GM12872 (cell line): ENCODE results near the gene ATP8A2.

ENCODE experiments used
- TF ChIP-seq, protein P1 (sequence below): IDR thresholded peaks from 3 replicates; pipeline ENCODE4 v1.5.1; 2011; ENCODE audit warnings: low read depth, mild to moderate bottlenecking, low read length, moderate library complexity; ENCODE audit not compliant: insufficient read depth

Gene ATP8A2

DNA sequence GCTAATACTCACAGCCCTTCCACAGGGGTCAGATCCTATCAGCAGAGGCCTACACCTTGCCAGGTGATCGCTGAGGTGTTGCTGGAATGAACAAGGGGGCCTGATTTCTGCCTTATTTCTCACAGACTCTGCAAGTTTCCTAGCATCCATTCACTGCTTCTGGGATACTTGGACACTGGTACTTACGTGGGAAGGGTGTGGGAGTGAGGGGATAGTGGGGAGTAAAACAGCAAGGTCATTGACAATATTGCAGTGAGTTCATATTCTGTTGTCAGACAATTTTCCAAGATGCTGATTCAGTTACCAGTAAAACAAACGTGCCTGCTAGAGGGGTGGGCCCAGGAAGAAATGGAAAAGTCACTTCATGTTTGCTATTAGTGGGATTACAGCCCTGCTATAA is 403.5 kb downstream of the ATP8A2 start:
- TF ChIP-seq, protein P1, sequence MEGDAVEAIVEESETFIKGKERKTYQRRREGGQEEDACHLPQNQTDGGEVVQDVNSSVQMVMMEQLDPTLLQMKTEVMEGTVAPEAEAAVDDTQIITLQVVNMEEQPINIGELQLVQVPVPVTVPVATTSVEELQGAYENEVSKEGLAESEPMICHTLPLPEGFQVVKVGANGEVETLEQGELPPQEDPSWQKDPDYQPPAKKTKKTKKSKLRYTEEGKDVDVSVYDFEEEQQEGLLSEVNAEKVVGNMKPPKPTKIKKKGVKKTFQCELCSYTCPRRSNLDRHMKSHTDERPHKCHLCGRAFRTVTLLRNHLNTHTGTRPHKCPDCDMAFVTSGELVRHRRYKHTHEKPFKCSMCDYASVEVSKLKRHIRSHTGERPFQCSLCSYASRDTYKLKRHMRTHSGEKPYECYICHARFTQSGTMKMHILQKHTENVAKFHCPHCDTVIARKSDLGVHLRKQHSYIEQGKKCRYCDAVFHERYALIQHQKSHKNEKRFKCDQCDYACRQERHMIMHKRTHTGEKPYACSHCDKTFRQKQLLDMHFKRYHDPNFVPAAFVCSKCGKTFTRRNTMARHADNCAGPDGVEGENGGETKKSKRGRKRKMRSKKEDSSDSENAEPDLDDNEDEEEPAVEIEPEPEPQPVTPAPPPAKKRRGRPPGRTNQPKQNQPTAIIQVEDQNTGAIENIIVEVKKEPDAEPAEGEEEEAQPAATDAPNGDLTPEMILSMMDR: no peak

DNA sequence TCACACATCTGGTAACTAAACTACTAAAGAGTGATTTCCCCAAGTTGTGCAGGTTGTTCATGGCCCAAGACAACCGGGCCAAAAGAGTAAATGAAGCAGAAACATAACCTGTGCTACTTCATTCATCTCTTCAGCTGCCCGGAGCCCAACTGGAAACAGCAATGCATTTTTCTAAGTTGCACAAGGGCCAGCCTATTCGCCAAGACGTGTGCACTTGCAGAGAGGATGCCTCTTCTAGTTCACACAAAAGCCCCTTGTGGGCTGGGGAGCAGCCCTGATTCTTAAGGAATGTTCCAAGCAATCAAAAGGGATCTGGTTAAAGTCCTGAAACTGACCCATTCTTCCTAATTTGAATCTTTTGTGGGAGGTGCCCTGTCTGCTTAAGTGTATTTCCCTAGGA is 404.2 kb downstream of the ATP8A2 start:
- TF ChIP-seq, protein P1: no peak

DNA sequence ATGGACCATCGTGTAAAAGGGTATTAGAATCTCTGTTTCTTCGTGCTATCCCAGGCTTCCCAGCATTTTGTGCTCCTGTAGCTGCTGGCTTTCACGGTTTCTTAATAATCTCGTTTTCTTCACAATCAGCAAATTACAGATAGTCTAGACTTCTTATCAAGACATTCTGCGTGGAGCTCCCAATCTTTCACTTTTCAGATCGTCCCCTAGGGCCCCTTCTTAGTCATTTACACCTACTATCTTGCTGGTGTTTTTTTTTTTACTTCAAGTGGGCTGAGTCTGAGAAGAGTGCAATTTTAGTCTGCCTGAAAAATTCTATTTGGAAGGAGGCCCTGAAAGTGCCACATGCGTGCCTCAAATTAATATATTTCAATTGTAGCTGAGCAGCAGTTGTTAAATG is 404.9 kb downstream of the ATP8A2 start:
- TF ChIP-seq, protein P1: no peak

DNA sequence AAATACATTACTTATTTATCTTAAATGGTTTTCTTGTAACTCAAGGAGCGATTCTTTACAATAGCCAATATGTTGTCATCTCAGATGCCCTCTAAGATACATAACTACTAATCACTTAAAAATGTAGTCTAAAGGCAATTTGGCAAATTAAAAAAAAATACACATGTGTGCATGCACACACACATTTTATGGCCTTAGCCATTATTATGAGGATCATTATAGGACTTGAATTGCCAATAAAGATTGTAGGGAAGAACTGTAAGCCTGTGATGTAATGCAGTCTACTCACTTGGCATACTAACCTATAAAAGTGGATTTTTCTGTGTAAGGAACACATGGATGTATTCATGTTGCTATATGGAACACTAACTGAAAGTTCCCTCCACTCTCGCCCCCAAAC is 405.7 kb downstream of the ATP8A2 start:
- TF ChIP-seq, protein P1: no peak

DNA sequence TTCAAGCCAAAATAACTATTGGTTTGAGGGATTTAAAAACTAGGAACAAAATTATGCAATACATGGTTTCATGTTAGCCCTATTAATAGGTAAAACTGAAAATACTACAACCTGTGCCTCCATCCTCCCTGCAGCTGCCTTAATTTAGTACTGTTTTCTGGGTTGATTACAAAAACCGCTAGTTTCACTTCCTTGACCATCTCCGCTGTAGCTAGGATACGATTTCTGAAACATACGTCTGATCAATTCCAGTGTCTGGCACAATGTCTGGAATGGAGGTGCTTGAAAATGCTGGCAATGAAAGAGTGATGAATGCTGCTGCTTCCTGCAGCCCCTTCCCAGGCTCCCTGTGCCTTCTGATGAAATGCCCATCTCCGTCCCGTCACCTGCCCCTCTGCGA is 406.6 kb downstream of the ATP8A2 start:
- TF ChIP-seq, protein P1: no peak

DNA sequence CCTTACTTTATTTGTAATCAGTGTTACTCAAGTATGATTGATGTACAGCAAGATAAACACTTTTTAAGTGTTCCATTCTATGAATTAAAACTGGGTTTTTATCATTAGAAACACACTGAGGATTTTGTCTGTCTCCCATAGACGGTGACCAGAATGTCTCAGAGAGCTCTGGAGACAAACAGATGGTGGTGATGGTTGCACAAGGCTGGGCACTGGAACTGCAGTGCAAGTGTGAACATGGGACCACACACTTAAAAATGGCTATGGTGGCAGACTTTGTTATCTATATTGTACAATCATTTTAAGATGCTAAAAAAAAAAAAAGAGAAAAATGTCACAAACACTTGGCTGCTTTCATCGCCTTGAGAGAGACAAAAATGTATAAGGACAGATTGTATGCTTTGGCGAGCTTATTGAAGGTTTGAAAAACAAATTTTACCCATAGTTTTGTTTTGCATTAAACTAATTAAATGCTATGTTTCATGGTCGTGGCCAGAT is 407.1 kb downstream of the ATP8A2 start:
- TF ChIP-seq, protein P1: no peak

DNA sequence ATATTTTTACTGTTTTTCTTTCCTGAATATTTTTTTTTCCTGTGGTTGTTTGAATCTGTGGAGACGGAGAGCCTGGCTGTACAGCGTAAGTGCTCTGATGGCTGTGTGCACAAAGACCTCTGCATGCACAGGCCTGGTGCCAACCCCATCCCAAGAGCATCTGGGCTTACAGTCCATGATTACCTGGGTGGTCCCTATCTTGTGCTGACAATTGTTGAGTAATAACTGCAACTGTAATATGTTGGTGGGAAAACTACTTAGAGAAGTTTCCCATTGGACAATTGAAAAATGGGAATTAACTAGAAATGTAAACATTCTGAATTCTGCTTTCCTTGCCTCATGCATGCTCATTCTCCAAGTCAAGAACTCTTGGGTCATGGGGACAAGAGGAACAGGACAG is 411.3 kb downstream of the ATP8A2 start:
- TF ChIP-seq, protein P1: no peak
